Testis (tissue), 3 donors: ENCODE measurements around the gene MGLL. TPM values are rescaled to one million over a fixed set of nuclear protein-coding genes. Genes with fewer than 3 reads are reported as not detected.

ENCODE experiments used
- DNase-seq: peaks from one replicate; pipeline ENCODE4 v3.0.0-alpha.2; 2019
- H3K27ac ChIP-seq, 2 donors: fragments of 200-600 bp; sonication (generic); one replicate each; pipeline ENCODE4 v1.5.1; 2019
- H3K27me3 ChIP-seq: fragments of 200-600 bp; sonication (generic); one replicate; pipeline ENCODE4 v1.5.1; 2019
- H3K36me3 ChIP-seq: fragments of 200-600 bp; sonication (generic); one replicate; pipeline ENCODE4 v1.5.1; 2017; ENCODE audit warnings: low read depth; ENCODE audit errors: missing control alignments
- H3K4me1 ChIP-seq: fragments of 200-600 bp; sonication (generic); one replicate; pipeline ENCODE4 v1.5.1; 2019
- H3K4me3 ChIP-seq, 2 donors: fragments of 200-600 bp; sonication (generic); one replicate each; pipeline ENCODE4 v1.5.1; 2017 to 2019
- H3K9me3 ChIP-seq: fragments of 200-600 bp; sonication (generic); one replicate; pipeline ENCODE4 v1.5.1; 2017
- CTCF ChIP-seq, 3 experiments: fragments of 450-650 bp in 2 of 3; fragments of 200-600 bp in 1 of 3; sonication (generic) in 1 of 3; IDR thresholded peaks; one replicate each; pipeline ENCODE4 v1.5.1; 2016 to 2019; ENCODE audit warnings: antibody characterized with exemption in 3 of 3, mild to moderate bottlenecking in 2 of 3, moderate library complexity in 1 of 3
- POLR2A ChIP-seq: fragments of 450-650 bp; IDR thresholded peaks from one replicate; pipeline ENCODE4 v1.6.1; 2017; ENCODE audit warnings: antibody characterized with exemption, mild to moderate bottlenecking, moderate library complexity
- WGBS, 2 donors: methylation state at CpG; one replicate each; pipeline ENCODE4 v1.1.5; 2018; 5-methylcytosine and 5-hydroxymethylcytosine counted together
- intact Hi-C: fragments of 100-400 bp; cut with DNase I; formaldehyde crosslinking; loops from one replicate; pipeline ENCODE4 v1.15.1; 2023; ENCODE audit warnings: low total_unique reads
- polyA plus RNA-seq: library from polyadenylated mRNA; stranded (reverse); fragments of 350-450 nt; fragmentation: Illumina TruSeq; extraction: RNeasy Lipid Tissue Mini Kit (QIAGEN cat#74804); gene quantifications from one replicate; pipeline ENCODE4 v1.2.3, GENCODE V29; 2014; ENCODE audit warnings: low read depth, low replicate concordance; ENCODE audit not compliant: insufficient read depth
- total RNA-seq, 2 donors: library from RNA; depleted of rRNA; stranded (reverse); fragments of >200 nt; gene quantifications; one replicate each; pipeline ENCODE4 v1.2.3, GENCODE V29; 2016

The MGLL gene
- total and polyA plus RNA-seq, 3 donors from 2014 or later = 18.3 to 26.0 (median 19.2) TPM

GRCh38 chr3:127697551-127698240 lies 124.6 kb downstream of the MGLL start:
- Histone ChIP-seq H3K4me1 (peaks cover 42% of the 10 kb centered on the region), H3K27ac (peak overlapping the region; percentile 56 to 83), H3K36me3 (no peaks in the 10 kb centered on the region), H3K4me3 (peak overlapping the region; percentile 29 to 43), H3K27me3 (no peaks in the 10 kb centered on the region), H3K9me3 (no peaks in the 10 kb centered on the region)
- no peak for TF ChIP-seq POLR2A
- no peak for TF ChIP-seq CTCF (IDR thresholded peaks at IDR 0.05)
- peak; percentile 86 for DNase-seq
- WGBS, 2 donors = 21 to 24% methylated on average over 12 to 16 of the region's 16 CpGs
- intact Hi-C loops = no loop called here

GRCh38 chr3:127694467-127695215 lies 127.7 kb downstream of the MGLL start:
- Histone ChIP-seq H3K4me3 (no peak overlapping the region), H3K9me3 (no peaks in the 10 kb centered on the region), H3K27me3 (no peaks in the 10 kb centered on the region), H3K27ac (no peak overlapping the region), H3K4me1 (peaks cover 35% of the 10 kb centered on the region), H3K36me3 (no peaks in the 10 kb centered on the region)
- DNase-seq = peak; percentile 77
- intact Hi-C loops = loop anchor here (5.0 kb wide), 2 partner anchors 128 to 218 kb away; partner anchors contain the start of gene MGLL
- TF ChIP-seq CTCF (IDR thresholded peaks at IDR 0.05) = peak in 2 of 3 experiments; percentile 26 to 31
- TF ChIP-seq POLR2A = no peak
- WGBS, 2 donors = 59 to 87% methylated on average over 10 to 17 of the region's 17 CpGs

GRCh38 chr3:127693336-127693843 lies 128.9 kb downstream of the MGLL start:
- Histone ChIP-seq H3K4me1 (peaks cover 28% of the 10 kb centered on the region), H3K36me3 (no peaks in the 10 kb centered on the region)
- intact Hi-C loops = loop anchor here (5.0 kb wide), 2 partner anchors 129 to 219 kb away; partner anchors contain the start of gene MGLL

More at GRCh38 chr3:127693336-127693843, 128.9 kb downstream of the MGLL start:
- 87 to 89% methylated on average over 7 of the region's 7 CpGs for WGBS, 2 donors
- Histone ChIP-seq H3K27me3 (no peaks in the 10 kb centered on the region), H3K27ac (no peak overlapping the region), H3K4me3 (no peak overlapping the region), H3K9me3 (no peaks in the 10 kb centered on the region)
- TF ChIP-seq POLR2A (no peak), CTCF (IDR thresholded peaks at IDR 0.05) (no peak)
- no peak for DNase-seq
